GM20000 (cell line): ENCODE results near the gene SLC6A13.

Experiments
- DNase-seq: peaks from one replicate; pipeline ENCODE4 v3.0.0; 2012; ENCODE audit warnings: low spot score
- CTCF ChIP-seq: IDR thresholded peaks from 2 replicates; pipeline ENCODE4 v1.5.1; 2012; ENCODE audit warnings: mild to moderate bottlenecking, control low read depth; ENCODE audit errors: extremely low read depth, missing control alignments

Gene SLC6A13

GRCh38 chr12:212715-213526 is 49.7 kb downstream of the SLC6A13 start:
- no peak for DNase-seq
- no peak for TF ChIP-seq CTCF

GRCh38 chr12:212415-212714 is 50.3 kb downstream of the SLC6A13 start:
- no peak for DNase-seq
- TF ChIP-seq CTCF, result no peak

GRCh38 chr12:211639-212414 is 50.8 kb downstream of the SLC6A13 start:
- TF ChIP-seq CTCF, result no peak
- DNase-seq, result no peak

GRCh38 chr12:211142-211465 is 51.5 kb downstream of the SLC6A13 start:
- no peak for DNase-seq
- no peak for TF ChIP-seq CTCF

- DNase-seq, result no peak
- no peak for TF ChIP-seq CTCF
Observed at GRCh38 chr12:210277-211141, 52.1 kb downstream of the SLC6A13 start.

GRCh38 chr12:209851-210250 is 52.8 kb downstream of the SLC6A13 start:
- DNase-seq, result no peak
- no peak for TF ChIP-seq CTCF

GRCh38 chr12:209246-209645 is 53.4 kb downstream of the SLC6A13 start:
- no peak for DNase-seq
- TF ChIP-seq CTCF, result no peak
